ENCODE data around the gene DDX50.

- TF ChIP-seq CTCF (conservative IDR thresholded peaks at IDR 0.05) (no peak), EZH2 (IDR thresholded peaks at IDR 0.05; ENCODE audit: low read depth) (no peak)
These were observed 36.5 kb upstream of the DDX50 start for GRCh38 chr10:68864611-68865010.
